ENCODE measurements around the gene FAM90A26. TPM values are rescaled to one million over a fixed set of nuclear protein-coding genes. Genes with fewer than 3 reads are reported as not detected.

The FAM90A26 gene
- total RNA-seq, 4 donors from 2014 or later: not detected

Other genes starting within 250 kb of the FAM90A26 start
- not detected for gene USP17L10, start 40.2 kb downstream of the FAM90A26 start, total RNA-seq
- not detected for gene USP17L11, start 45.0 kb downstream of the FAM90A26 start, total RNA-seq
- gene USP17L12, start 49.7 kb downstream of the FAM90A26 start, total RNA-seq: not detected
- gene USP17L13, start 54.5 kb downstream of the FAM90A26 start, total RNA-seq: not detected
- gene USP17L15, start 64.0 kb downstream of the FAM90A26 start, total RNA-seq: not detected
- not detected for gene USP17L17, start 73.5 kb downstream of the FAM90A26 start, total RNA-seq
- gene USP17L18, start 78.2 kb downstream of the FAM90A26 start, total RNA-seq: not detected
- gene USP17L19, start 83.0 kb downstream of the FAM90A26 start, total RNA-seq: not detected
- not detected for gene USP17L20, start 87.7 kb downstream of the FAM90A26 start, total RNA-seq
- not detected for gene USP17L21, start 92.5 kb downstream of the FAM90A26 start, total RNA-seq
- gene USP17L22, start 97.2 kb downstream of the FAM90A26 start, total RNA-seq: not detected
- gene USP17L24, start 154.8 kb downstream of the FAM90A26 start, total RNA-seq: not detected
- not detected for gene USP17L25, start 159.5 kb downstream of the FAM90A26 start, total RNA-seq
- gene USP17L26, start 164.2 kb downstream of the FAM90A26 start, total RNA-seq: not detected
- not detected for gene USP17L5, start 169.0 kb downstream of the FAM90A26 start, total RNA-seq
- gene USP17L27, start 173.7 kb downstream of the FAM90A26 start, total RNA-seq: not detected
- not detected for gene USP17L28, start 178.5 kb downstream of the FAM90A26 start, total RNA-seq
- not detected for gene USP17L29, start 183.2 kb downstream of the FAM90A26 start, total RNA-seq
- gene USP17L30, start 192.7 kb downstream of the FAM90A26 start, total RNA-seq: not detected

All from esophagus muscularis mucosa (tissue), 4 donors.